H1 (cell line): ENCODE data around the gene RPS15. TPM values are rescaled to one million over a fixed set of nuclear protein-coding genes. Genes with fewer than 3 reads are reported as not detected.

ENCODE experiments used
- CTCF ChIP-seq, 3 experiments: IDR thresholded peaks; 1 replicate in 2 of 3; 2 replicates in 1 of 3; pipeline versions ENCODE4 v1.5.1 to v1.6.1; 2011; ENCODE audit warnings: low read length in 3 of 3, mild to moderate bottlenecking in 3 of 3, inconsistent platforms in 2 of 3, low read depth in 1 of 3, moderate library complexity in 1 of 3; ENCODE audit not compliant: insufficient read depth in 1 of 3; ENCODE audit errors: control extremely low read depth in 1 of 3
- polyA plus RNA-seq, 7 experiments: library from polyadenylated mRNA; depleted of rRNA in 3 of 7; stranded (reverse) in 5 of 7; unstranded in 2 of 7; fragments of >200 nt in 5 of 7; fragments of 200-250 nt in 2 of 7; gene quantifications; 1 replicate in 5 of 7; 2 replicates in 1 of 7; 4 replicates in 1 of 7; pipeline versions ENCODE4 v1.2.1 to v1.2.3, GENCODE V29; 2011 to 2013; ENCODE audit warnings: missing spikeins in 2 of 7, mixed read lengths in 2 of 7
- total RNA-seq: library from RNA; stranded (reverse); fragmentation: NEBNext Ultra II Directional; extraction: Animal tissue kit (Norgen Biotek cat#: 25700); gene quantifications from 2 replicates; pipeline ENCODE4 v1.2.1, GENCODE V29; 2021

Gene RPS15
- total and polyA plus RNA-seq, 2 of the 8 experiments (the other 6 are each of a cell fraction or from before 2014, with no cell fraction given) = 1,562 to 3,890 TPM

- no peak for TF ChIP-seq CTCF (IDR thresholded peaks at IDR 0.05; ENCODE audit: control extremely low read depth in 1 of 3, insufficient read depth in 1 of 3, low read depth in 1 of 3, low read length in 3 of 3)
Observed at GRCh38 chr19:1452802-1453524, 14.8 kb downstream of the RPS15 start (continued).
